Lower leg skin (tissue), 4 donors: ENCODE data around the gene SLC24A5. TPM values are rescaled to one million over a fixed set of nuclear protein-coding genes. Genes with fewer than 3 reads are reported as not detected.

ENCODE experiments used
- DNase-seq, 2 donors: peaks; one replicate each; pipeline ENCODE4 v3.0.0-alpha.2; 2019; ENCODE audit warnings: low spot score in 2 of 2
- H3K4me3 ChIP-seq: fragments of 200-600 bp; sonication (generic); 2 replicates; pipeline ENCODE4 v1.5.1; 2017; ENCODE audit warnings: mild to moderate bottlenecking, low read depth; ENCODE audit not compliant: poor library complexity, severe bottlenecking
- CTCF ChIP-seq, 3 donors: fragments of 450-650 bp; IDR thresholded peaks; one replicate each; pipeline ENCODE4 v1.5.1; 2016; ENCODE audit warnings: antibody characterized with exemption in 3 of 3, mild to moderate bottlenecking in 3 of 3, moderate library complexity in 2 of 3
- POLR2A ChIP-seq, 2 donors: fragments of 450-650 bp; IDR thresholded peaks; one replicate each; pipeline ENCODE4 v1.6.1; 2016 to 2017; ENCODE audit warnings: antibody characterized with exemption in 2 of 2, mild to moderate bottlenecking in 1 of 2, moderate library complexity in 1 of 2
- WGBS, 2 donors: methylation state at CpG; one replicate each; pipeline ENCODE4 v1.1.5; 2018; 5-methylcytosine and 5-hydroxymethylcytosine counted together
- intact Hi-C: fragments of 100-400 bp; cut with DNase I; formaldehyde crosslinking; loops from one replicate; pipeline ENCODE4 v1.15.0; 2023; ENCODE audit warnings: low total_unique reads
- total RNA-seq, 4 donors: library from RNA; depleted of rRNA; stranded (reverse); fragments of >200 nt; gene quantifications; one replicate each; pipeline ENCODE4 v1.1.0, GENCODE V29; 2016

The SLC24A5 gene
- total RNA-seq, 4 donors from 2014 or later, result 3.4 to 6.1 (median 4.2) TPM

GRCh38 chr15:48097264-48097663 is 23.5 kb upstream of the SLC24A5 start:
- DNase-seq, result no peak
- intact Hi-C loops, result no loop called here
- TF ChIP-seq POLR2A (IDR thresholded peaks at IDR 0.05), result no peak
- no peak for TF ChIP-seq CTCF (IDR thresholded peaks at IDR 0.05)
- WGBS, 2 donors, result 84 to 87% methylated on average over 2 of the region's 2 CpGs
- H3K4me3 ChIP-seq, result no peak overlapping the region

GRCh38 chr15:48101376-48101961 is 19.3 kb upstream of the SLC24A5 start:
- intact Hi-C loops, result no loop called here
- no peak overlapping the region for H3K4me3 ChIP-seq
- DNase-seq, result no peak
- TF ChIP-seq POLR2A (IDR thresholded peaks at IDR 0.05) (no peak), CTCF (IDR thresholded peaks at IDR 0.05) (no peak)
- WGBS, 2 donors, result 52 to 54% methylated on average over 6 of the region's 6 CpGs

- WGBS, 2 donors, result 87 to 89% methylated on average over 6 of the region's 6 CpGs
Measured at GRCh38 chr15:48102167-48102566, 18.6 kb upstream of the SLC24A5 start.

GRCh38 chr15:48103647-48104046 is 17.1 kb upstream of the SLC24A5 start:
- H3K4me3 ChIP-seq, result no peak overlapping the region
- no peak for DNase-seq
- TF ChIP-seq POLR2A (IDR thresholded peaks at IDR 0.05) (no peak), CTCF (IDR thresholded peaks at IDR 0.05) (no peak)
- intact Hi-C loops, result no loop called here
- WGBS, 2 donors, result 68 to 76% methylated on average over 5 of the region's 5 CpGs

More at GRCh38 chr15:48102167-48102566, 18.6 kb upstream of the SLC24A5 start:
- no peak for DNase-seq
- TF ChIP-seq POLR2A (IDR thresholded peaks at IDR 0.05), result no peak
- TF ChIP-seq CTCF (IDR thresholded peaks at IDR 0.05), result no peak
- intact Hi-C loops, result no loop called here
- no peak overlapping the region for H3K4me3 ChIP-seq

GRCh38 chr15:48105936-48106335 is 14.9 kb upstream of the SLC24A5 start:
- no peak for TF ChIP-seq CTCF (IDR thresholded peaks at IDR 0.05)
- intact Hi-C loops, result no loop called here
- 49 to 52% methylated on average over 2 of the region's 2 CpGs for WGBS, 2 donors
- H3K4me3 ChIP-seq, result no peak overlapping the region
- no peak for DNase-seq

- intact Hi-C loops, result no loop called here
- TF ChIP-seq CTCF (IDR thresholded peaks at IDR 0.05) (no peak), POLR2A (IDR thresholded peaks at IDR 0.05) (no peak)
- no peak for DNase-seq
- 82 to 85% methylated on average over 4 of the region's 4 CpGs for WGBS, 2 donors
- no peak overlapping the region for H3K4me3 ChIP-seq
Measured at GRCh38 chr15:48109212-48109611, 11.6 kb upstream of the SLC24A5 start.
